LNCaP clone FGC (cell line): Measurements from ENCODE around the gene EMP1.

Source experiments
- DNase-seq: peaks from one replicate; pipeline ENCODE4 v3.0.0-alpha.2; 2011; ENCODE audit warnings: low read depth
- H3K4me3 ChIP-seq: 2 replicates; pipeline ENCODE4 v1.5.1; 2011; ENCODE audit warnings: mild to moderate bottlenecking, low read depth, low read length, control low read depth
- TF ChIP-seq, protein P1 (sequence below): IDR thresholded peaks from 2 replicates; pipeline ENCODE4 v1.5.1; 2012; ENCODE audit warnings: mild to moderate bottlenecking; ENCODE audit not compliant: control insufficient read depth, insufficient read depth; ENCODE audit errors: extremely low read depth

The EMP1 gene

DNA sequence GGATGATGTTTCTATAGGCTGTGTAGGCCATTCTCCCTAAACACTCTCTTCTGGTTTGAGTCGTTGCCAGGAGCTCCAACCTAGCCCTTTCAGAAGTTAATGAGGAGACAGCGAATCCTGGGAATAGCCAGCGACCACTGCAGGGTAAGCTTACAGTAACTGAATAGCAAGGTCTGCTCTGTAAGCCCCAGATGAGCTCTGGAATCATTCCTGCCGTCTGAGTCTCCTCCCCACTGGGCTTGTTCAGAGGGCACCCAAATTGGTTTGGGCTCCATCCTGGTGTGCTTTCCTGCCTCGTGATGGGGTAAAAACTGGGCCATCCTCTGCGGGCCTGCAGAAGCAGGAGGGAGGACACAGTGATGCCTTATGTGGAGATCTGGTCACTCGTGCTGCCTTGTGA lies 43.3 kb upstream of the EMP1 start:
- TF ChIP-seq, protein P1, sequence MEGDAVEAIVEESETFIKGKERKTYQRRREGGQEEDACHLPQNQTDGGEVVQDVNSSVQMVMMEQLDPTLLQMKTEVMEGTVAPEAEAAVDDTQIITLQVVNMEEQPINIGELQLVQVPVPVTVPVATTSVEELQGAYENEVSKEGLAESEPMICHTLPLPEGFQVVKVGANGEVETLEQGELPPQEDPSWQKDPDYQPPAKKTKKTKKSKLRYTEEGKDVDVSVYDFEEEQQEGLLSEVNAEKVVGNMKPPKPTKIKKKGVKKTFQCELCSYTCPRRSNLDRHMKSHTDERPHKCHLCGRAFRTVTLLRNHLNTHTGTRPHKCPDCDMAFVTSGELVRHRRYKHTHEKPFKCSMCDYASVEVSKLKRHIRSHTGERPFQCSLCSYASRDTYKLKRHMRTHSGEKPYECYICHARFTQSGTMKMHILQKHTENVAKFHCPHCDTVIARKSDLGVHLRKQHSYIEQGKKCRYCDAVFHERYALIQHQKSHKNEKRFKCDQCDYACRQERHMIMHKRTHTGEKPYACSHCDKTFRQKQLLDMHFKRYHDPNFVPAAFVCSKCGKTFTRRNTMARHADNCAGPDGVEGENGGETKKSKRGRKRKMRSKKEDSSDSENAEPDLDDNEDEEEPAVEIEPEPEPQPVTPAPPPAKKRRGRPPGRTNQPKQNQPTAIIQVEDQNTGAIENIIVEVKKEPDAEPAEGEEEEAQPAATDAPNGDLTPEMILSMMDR, result no peak
- H3K4me3 ChIP-seq, result no peak overlapping the region
- DNase-seq, result no peak

DNA sequence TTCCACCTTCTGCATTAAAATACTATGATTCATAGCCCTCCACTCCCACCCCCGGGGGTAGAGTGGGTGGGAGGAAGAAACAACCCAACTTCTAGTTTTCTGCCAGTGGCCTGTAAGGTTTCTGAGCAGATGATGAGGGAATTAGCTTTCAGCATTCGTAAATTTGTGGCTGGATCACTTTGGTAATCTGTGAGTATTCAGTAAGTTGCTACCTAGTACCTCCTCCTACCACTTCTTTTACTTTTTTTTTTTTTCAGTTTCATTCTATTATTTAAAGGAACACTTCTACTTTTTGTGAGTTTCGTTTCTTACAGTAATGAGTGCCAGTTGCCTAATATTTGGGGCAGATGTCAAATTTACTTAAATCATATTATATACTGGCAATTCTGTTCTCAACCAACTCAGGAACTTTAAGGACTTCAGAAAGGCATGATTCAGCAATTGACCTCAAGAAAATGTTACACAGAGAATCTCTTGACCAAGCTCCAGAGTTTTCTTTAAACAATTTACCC lies 42.4 kb upstream of the EMP1 start:
- H3K4me3 ChIP-seq, result no peak overlapping the region
- no peak for DNase-seq
- TF ChIP-seq, protein P1, result no peak

DNA sequence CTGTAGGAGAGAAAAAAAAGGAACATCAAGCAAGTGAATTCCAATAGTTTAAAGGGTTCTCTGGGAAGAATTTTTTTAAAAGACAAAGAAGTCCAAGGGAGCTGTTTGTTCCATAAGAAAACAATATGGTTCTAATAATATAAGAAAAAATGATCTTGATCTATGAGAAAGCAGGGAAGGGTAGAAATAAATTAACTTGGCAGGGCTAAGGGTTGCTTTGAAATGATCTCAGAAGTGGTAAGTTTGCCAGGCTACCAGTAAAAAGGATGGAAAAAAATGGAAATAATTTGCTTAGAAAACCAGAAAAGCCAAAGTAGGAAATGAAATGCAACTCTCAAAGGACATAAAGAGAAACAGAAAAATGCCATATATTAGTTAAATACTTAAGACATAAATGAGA lies 41.7 kb upstream of the EMP1 start:
- TF ChIP-seq, protein P1, result no peak
- no peak overlapping the region for H3K4me3 ChIP-seq
- no peak for DNase-seq

DNA sequence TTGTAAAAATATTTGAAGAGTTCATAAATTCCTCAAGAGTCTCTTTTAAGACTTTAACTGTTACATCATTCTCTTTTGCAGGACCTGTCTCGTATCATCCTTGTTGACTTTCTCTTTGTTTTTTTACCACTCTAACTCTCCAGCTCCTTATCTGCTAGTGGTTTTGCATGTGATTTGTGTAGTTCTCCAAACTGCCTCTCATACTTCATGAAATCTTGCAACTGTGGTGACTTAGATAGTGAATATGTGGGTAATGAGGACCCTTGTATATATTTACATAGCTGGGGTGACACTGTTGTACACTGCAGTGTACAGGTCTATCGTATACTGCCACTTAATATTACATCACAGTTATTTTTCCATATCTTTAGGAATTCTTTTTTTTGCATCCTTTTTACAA lies 40.2 kb upstream of the EMP1 start:
- no peak overlapping the region for H3K4me3 ChIP-seq
- DNase-seq, result no peak
- TF ChIP-seq, protein P1, result no peak

DNA sequence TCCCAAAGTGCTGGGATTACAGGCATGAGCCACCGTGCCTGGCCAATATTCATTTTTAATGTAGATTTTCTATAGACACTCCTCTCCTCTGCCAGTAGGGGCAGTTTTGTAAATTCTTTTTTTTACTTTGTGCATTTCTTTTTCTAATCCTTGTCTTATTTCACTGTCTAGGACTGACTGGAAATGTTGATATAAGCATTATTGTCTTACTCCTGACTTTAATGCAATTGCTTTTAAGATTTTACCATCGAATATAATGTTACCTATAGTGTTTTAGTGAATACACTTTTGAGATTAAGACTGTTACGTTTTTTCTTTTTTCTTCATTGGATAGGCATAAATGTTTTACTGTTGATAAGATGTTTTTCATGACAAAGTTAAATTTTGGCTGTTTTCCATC lies 35.4 kb upstream of the EMP1 start:
- TF ChIP-seq, protein P1, result 0 out of 2 replicates have a peak, but pooled peaks have one; percentile 7
- no peak for DNase-seq
- no peak overlapping the region for H3K4me3 ChIP-seq

DNA sequence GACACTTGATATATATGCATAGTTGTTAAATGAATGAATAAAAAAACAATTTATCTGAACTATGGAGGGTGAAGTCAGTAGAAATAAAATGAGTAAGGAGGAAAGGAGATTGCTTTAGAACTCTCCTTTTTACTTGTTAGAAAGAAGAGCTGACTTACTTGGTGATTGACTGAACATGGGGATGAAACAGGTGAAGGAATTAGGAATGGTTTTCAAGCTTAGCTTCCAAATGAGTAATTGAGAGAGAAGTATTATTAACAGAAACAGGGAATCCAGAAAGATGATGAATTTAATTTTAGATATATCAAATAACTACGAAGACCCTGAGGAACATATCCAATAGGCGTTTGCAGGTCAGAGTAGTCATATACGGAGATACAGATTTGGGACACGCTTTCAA lies 33.6 kb upstream of the EMP1 start:
- no peak for DNase-seq
- H3K4me3 ChIP-seq, result no peak overlapping the region
- TF ChIP-seq, protein P1, result no peak

DNA sequence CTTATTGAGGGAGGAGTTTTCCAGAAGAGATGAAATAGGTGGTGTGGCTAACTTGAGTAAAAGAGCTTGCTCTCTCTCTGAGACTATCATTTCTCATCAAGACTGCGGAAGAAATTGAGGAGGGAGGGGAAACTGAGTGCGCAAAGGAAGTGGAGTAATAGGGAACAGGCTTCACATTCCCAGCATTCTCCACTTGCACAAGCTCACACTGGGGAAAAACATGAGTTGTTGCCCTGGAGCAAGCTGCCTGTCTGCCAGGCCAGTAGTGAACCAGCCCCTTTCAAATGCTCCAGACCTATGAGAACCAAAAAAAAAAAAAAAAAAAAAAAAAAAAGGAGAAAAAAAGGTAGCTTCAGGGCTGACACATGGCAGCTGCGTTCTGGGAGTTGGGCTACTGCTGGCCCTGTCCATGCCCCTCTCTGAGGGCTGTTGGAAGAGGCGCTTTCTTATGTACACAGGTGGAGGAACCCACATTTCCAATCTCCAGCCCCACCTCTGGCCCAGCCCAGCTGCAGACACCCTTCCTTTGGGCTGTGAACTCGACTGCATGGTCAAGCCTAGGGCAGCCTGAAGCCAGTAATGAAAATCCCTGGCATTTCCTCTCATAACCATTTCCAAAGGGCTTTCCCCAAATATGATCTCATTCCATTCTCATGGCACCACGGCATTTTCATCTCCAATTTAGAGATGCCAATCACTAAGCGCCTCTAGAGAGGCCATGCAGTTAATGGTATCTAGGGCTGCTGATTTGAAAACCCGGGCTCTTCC lies 32.5 kb upstream of the EMP1 start:
- H3K4me3 ChIP-seq, result no peak overlapping the region
- TF ChIP-seq, protein P1, result no peak
- DNase-seq, result no peak
